DMS 273 (cell line): ENCODE measurements around the gene TMEM54.

Source experiments
- DNase-seq: peaks from one replicate; lab custom pipeline; 2025; ENCODE audit not compliant: unreplicated experiment; lab: John Stamatoyannopoulos, UW

TMEM54 gene

GRCh38 chr1:32881871-32882850, 19.0 kb downstream of the TMEM54 start:
- peak; percentile 96 for DNase-seq

- peak; percentile 44 for DNase-seq
Observed at GRCh38 chr1:32881291-32881690, 19.9 kb downstream of the TMEM54 start.

GRCh38 chr1:32878637-32879041, 22.6 kb downstream of the TMEM54 start:
- DNase-seq = peak; percentile 54

- peak; percentile 82 for DNase-seq
Observed at GRCh38 chr1:32878183-32878582, 23.0 kb downstream of the TMEM54 start.

- DNase-seq = peak; percentile 81
Observed at GRCh38 chr1:32877211-32878110, 23.7 kb downstream of the TMEM54 start.

- DNase-seq = peak; percentile 81
Observed at GRCh38 chr1:32876341-32877210, 24.6 kb downstream of the TMEM54 start.

- peak; percentile 27 for DNase-seq
Observed at GRCh38 chr1:32874860-32875752, 26.1 kb downstream of the TMEM54 start.

- no peak for DNase-seq
Observed at GRCh38 chr1:32873484-32873883, 27.7 kb downstream of the TMEM54 start.

- no peak for DNase-seq
Observed at GRCh38 chr1:32872192-32872460, 29.1 kb downstream of the TMEM54 start.

GRCh38 chr1:32871364-32872191, 29.6 kb downstream of the TMEM54 start:
- DNase-seq = peak; percentile 51

- DNase-seq = peak; percentile 66
Observed at GRCh38 chr1:32870615-32871363, 30.4 kb downstream of the TMEM54 start, which contains the start of gene FNDC5. Gene FNDC5 (minus strand): TSS chr1:32870912.

- DNase-seq = no peak
Observed at GRCh38 chr1:32869923-32870614, 31.1 kb downstream of the TMEM54 start.

GRCh38 chr1:32868806-32869455, 32.3 kb downstream of the TMEM54 start:
- DNase-seq = no peak

GRCh38 chr1:32868085-32868484, 33.1 kb downstream of the TMEM54 start:
- DNase-seq = no peak

- DNase-seq = no peak
Observed at GRCh38 chr1:32867671-32868070, 33.5 kb downstream of the TMEM54 start.

- no peak for DNase-seq
Observed at GRCh38 chr1:32867151-32867550, 34.0 kb downstream of the TMEM54 start.
